MM.1S (cell line): Measurements from ENCODE around the gene UGT1A4.

Experiments used
- DNase-seq: peaks from one replicate; pipeline ENCODE4 v3.0.0-alpha.2; 2015
- H2AFZ ChIP-seq: fragments of 300-600 bp; sonication (generic); 2 replicates; pipeline ENCODE4 v1.6.0; 2016; ENCODE audit warnings: antibody characterized with exemption, low read length
- H3F3A ChIP-seq: fragments of 300-600 bp; sonication (generic); 2 replicates; pipeline ENCODE4 v1.6.1; 2016; ENCODE audit warnings: mild to moderate bottlenecking, antibody characterized with exemption, low read length, moderate library complexity, mixed read lengths; ENCODE audit not compliant: insufficient read depth
- H3K27ac ChIP-seq: fragments of 300-600 bp; sonication (generic); 2 replicates; pipeline ENCODE4 v1.5.1; 2016; ENCODE audit warnings: mild to moderate bottlenecking, low read length
- H3K27me3 ChIP-seq: fragments of 300-600 bp; sonication (generic); replicated peaks from 2 replicates; pipeline ENCODE4 v1.6.0; 2016; ENCODE audit warnings: low read length; ENCODE audit not compliant: insufficient read depth
- H3K36me3 ChIP-seq: fragments of 300-600 bp; sonication (generic); replicated peaks from 2 replicates; pipeline ENCODE4 v1.6.1; 2016; ENCODE audit warnings: mild to moderate bottlenecking, low read length, mixed read lengths; ENCODE audit not compliant: insufficient read depth
- H3K4me1 ChIP-seq: fragments of 300-600 bp; sonication (generic); 2 replicates; pipeline ENCODE4 v1.6.1; 2016; ENCODE audit warnings: low read length, mixed read lengths
- H3K4me2 ChIP-seq: fragments of 300-600 bp; sonication (generic); 2 replicates; pipeline ENCODE4 v1.6.0; 2016; ENCODE audit warnings: low read depth, low read length
- H3K4me3 ChIP-seq: fragments of 300-600 bp; sonication (generic); 2 replicates; pipeline ENCODE4 v1.5.1; 2016; ENCODE audit warnings: low read length, mixed read lengths
- H3K79me2 ChIP-seq: fragments of 300-600 bp; sonication (generic); 2 replicates; pipeline ENCODE4 v1.6.1; 2016; ENCODE audit warnings: mixed run types, low read length, mixed read lengths
- H3K9ac ChIP-seq: fragments of 300-600 bp; sonication (generic); 2 replicates; pipeline ENCODE4 v1.6.1; 2016; ENCODE audit warnings: low read length, mixed read lengths
- H3K9me2 ChIP-seq: fragments of 300-600 bp; sonication (generic); replicated peaks from 2 replicates; pipeline ENCODE4 v1.6.1; 2016; ENCODE audit warnings: mild to moderate bottlenecking, low read length, mixed read lengths; ENCODE audit not compliant: insufficient read depth
- H3K9me3 ChIP-seq: fragments of 300-600 bp; sonication (generic); replicated peaks from 2 replicates; pipeline ENCODE4 v1.6.1; 2016; ENCODE audit warnings: mild to moderate bottlenecking, low read length, mixed read lengths; ENCODE audit not compliant: insufficient read depth
- H4K20me1 ChIP-seq: fragments of 300-600 bp; sonication (generic); 2 replicates; pipeline ENCODE4 v1.6.1; 2016; ENCODE audit warnings: mild to moderate bottlenecking, low read length, moderate library complexity, mixed read lengths; ENCODE audit not compliant: insufficient read depth
- EZH2 ChIP-seq: fragments of 300-600 bp; sonication (generic); optimal IDR thresholded peaks from 2 replicates; pipeline ENCODE3; 2017; ENCODE audit warnings: low read depth, mild to moderate bottlenecking, antibody characterized with exemption, low read length, mixed read lengths
- EZH2phosphoT487 ChIP-seq: fragments of 300-600 bp; sonication (generic); IDR thresholded peaks from 2 replicates; pipeline ENCODE4 v1.6.1; 2018; ENCODE audit warnings: antibody characterized with exemption, low read length
- TF ChIP-seq, protein P1 (sequence below): fragments of 300-600 bp; sonication (generic); IDR thresholded peaks from 2 replicates; pipeline ENCODE4 v1.5.1; 2016; ENCODE audit warnings: antibody characterized with exemption, low read length, mixed read lengths

The UGT1A4 gene

DNA sequence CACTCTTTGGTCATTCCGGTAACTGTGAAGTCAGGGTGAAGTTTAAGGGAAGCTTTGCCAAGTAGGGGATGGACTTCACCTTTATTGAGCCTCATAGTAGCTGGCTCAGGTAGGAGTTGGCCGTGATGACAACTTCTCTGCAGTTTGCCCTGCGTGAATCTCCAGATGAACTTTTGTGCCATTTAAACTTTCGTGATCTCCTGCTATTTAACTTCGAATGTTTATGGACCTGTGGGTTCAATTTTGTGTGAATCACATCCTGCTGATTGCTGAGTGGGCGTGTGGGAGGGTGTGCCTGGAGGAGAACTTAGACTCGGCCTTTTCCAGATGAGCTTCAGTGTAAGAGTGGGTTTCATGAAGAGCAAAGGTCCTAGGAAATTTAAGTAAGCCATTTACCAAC lies 45.7 kb downstream of the UGT1A4 start:
- H3K9ac ChIP-seq = no peak overlapping the region
- DNase-seq = no peak
- H3K27ac ChIP-seq = no peak overlapping the region
- TF ChIP-seq EZH2 (no peak), EZH2phosphoT487 (no peak)
- H3K27me3 ChIP-seq = no peaks in the 10 kb centered on the region
- no peaks in the 10 kb centered on the region for H3K79me2 ChIP-seq
- no peaks in the 10 kb centered on the region for H4K20me1 ChIP-seq
- no peaks in the 10 kb centered on the region for H3F3A ChIP-seq
- H3K9me3 ChIP-seq = no peaks in the 10 kb centered on the region
- no peak overlapping the region for H3K4me2 ChIP-seq
- H2AFZ ChIP-seq = no peak overlapping the region
- H3K4me3 ChIP-seq = no peak overlapping the region
- H3K4me1 ChIP-seq = no peaks in the 10 kb centered on the region
- H3K36me3 ChIP-seq = no peaks in the 10 kb centered on the region
- H3K9me2 ChIP-seq = no peaks in the 10 kb centered on the region

DNA sequence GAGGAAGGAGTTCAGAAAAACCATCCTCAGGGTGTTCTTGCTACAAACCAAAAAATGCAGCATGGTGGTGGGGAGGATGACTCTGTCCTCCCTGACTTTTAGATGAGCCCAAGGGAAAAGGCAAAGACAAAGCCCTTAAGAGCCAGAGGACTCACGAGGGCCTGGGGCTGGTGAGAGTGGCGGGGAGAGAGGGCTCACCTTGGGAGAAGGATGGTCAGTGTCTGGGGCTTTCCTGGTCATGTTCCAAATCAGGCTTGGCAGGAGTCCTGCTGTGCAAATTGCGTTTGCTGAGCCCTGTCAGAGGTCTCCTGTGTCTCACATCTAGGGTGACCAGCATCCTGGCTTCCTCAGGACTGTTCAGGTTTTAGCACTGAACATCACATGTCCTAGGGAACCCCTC lies 46.2 kb downstream of the UGT1A4 start:
- H2AFZ ChIP-seq = no peak overlapping the region
- no peaks in the 10 kb centered on the region for H3F3A ChIP-seq
- no peak overlapping the region for H3K27ac ChIP-seq
- no peaks in the 10 kb centered on the region for H3K9me2 ChIP-seq
- H3K4me2 ChIP-seq = no peak overlapping the region
- H3K27me3 ChIP-seq = no peaks in the 10 kb centered on the region
- no peaks in the 10 kb centered on the region for H3K36me3 ChIP-seq
- no peak overlapping the region for H3K4me3 ChIP-seq
- H3K9ac ChIP-seq = no peak overlapping the region
- no peaks in the 10 kb centered on the region for H3K79me2 ChIP-seq
- DNase-seq = no peak
- no peaks in the 10 kb centered on the region for H4K20me1 ChIP-seq
- H3K9me3 ChIP-seq = no peaks in the 10 kb centered on the region
- no peaks in the 10 kb centered on the region for H3K4me1 ChIP-seq
- TF ChIP-seq EZH2phosphoT487 (no peak), EZH2 (no peak)
- TF ChIP-seq, protein P1, sequence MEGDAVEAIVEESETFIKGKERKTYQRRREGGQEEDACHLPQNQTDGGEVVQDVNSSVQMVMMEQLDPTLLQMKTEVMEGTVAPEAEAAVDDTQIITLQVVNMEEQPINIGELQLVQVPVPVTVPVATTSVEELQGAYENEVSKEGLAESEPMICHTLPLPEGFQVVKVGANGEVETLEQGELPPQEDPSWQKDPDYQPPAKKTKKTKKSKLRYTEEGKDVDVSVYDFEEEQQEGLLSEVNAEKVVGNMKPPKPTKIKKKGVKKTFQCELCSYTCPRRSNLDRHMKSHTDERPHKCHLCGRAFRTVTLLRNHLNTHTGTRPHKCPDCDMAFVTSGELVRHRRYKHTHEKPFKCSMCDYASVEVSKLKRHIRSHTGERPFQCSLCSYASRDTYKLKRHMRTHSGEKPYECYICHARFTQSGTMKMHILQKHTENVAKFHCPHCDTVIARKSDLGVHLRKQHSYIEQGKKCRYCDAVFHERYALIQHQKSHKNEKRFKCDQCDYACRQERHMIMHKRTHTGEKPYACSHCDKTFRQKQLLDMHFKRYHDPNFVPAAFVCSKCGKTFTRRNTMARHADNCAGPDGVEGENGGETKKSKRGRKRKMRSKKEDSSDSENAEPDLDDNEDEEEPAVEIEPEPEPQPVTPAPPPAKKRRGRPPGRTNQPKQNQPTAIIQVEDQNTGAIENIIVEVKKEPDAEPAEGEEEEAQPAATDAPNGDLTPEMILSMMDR = no peak

DNA sequence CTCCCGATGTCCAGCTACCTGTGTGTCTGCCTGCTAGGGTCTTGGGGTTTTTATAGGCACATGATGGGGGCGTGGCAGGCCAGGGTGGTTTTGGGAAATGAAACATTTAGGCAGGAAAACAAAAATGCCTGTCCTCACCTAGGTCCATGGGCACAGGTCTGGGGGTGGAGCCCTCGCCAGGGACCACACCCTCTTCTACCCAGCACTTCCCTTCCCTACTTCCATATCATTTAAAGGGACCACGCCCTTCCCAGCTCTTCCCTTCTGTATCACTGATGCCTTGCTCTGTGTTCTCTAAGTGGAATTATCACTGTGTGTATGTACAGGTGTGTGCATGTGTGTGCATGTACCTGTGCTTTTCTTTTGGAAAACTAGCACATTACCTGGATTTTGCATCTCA lies 47.9 kb downstream of the UGT1A4 start:
- H2AFZ ChIP-seq = no peak overlapping the region
- H3K4me2 ChIP-seq = no peak overlapping the region
- H3K9me2 ChIP-seq = no peaks in the 10 kb centered on the region
- no peak for DNase-seq
- no peak overlapping the region for H3K27ac ChIP-seq
- H3K4me3 ChIP-seq = no peak overlapping the region
- TF ChIP-seq, protein P1 = no peak
- TF ChIP-seq EZH2phosphoT487 (no peak), EZH2 (no peak)
- no peaks in the 10 kb centered on the region for H3K36me3 ChIP-seq
- no peaks in the 10 kb centered on the region for H3F3A ChIP-seq
- no peaks in the 10 kb centered on the region for H3K4me1 ChIP-seq
- no peak overlapping the region for H3K9ac ChIP-seq
- no peaks in the 10 kb centered on the region for H3K27me3 ChIP-seq
- H4K20me1 ChIP-seq = no peaks in the 10 kb centered on the region
- no peaks in the 10 kb centered on the region for H3K79me2 ChIP-seq
- H3K9me3 ChIP-seq = no peaks in the 10 kb centered on the region

DNA sequence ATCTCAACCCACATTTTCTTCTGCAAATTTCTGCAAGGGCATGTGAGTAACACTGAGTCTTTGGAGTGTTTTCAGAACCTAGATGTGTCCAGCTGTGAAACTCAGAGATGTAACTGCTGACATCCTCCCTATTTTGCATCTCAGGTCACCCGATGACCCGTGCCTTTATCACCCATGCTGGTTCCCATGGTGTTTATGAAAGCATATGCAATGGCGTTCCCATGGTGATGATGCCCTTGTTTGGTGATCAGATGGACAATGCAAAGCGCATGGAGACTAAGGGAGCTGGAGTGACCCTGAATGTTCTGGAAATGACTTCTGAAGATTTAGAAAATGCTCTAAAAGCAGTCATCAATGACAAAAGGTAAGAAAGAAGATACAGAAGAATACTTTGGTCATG lies 49.5 kb downstream of the UGT1A4 start:
- Histone ChIP-seq H3K9ac (no peak overlapping the region), H3K4me2 (no peak overlapping the region), H3K4me1 (no peaks in the 10 kb centered on the region), H3K27ac (no peak overlapping the region), H4K20me1 (no peaks in the 10 kb centered on the region), H3K27me3 (no peaks in the 10 kb centered on the region), H3F3A (no peaks in the 10 kb centered on the region), H3K9me2 (no peaks in the 10 kb centered on the region), H3K36me3 (no peaks in the 10 kb centered on the region), H3K4me3 (no peak overlapping the region), H2AFZ (no peak overlapping the region), H3K9me3 (no peaks in the 10 kb centered on the region), H3K79me2 (no peaks in the 10 kb centered on the region)
- DNase-seq = no peak
- TF ChIP-seq, protein P1 = no peak
- TF ChIP-seq EZH2phosphoT487 = no peak
- no peak for TF ChIP-seq EZH2
